Uterus (tissue), 2 donors: ENCODE data around the gene RNF225.

Experiments
- CTCF ChIP-seq, 4 experiments: fragments of 200-600 bp in 2 of 4; fragments of 450-650 bp in 2 of 4; sonication (generic) in 2 of 4; IDR thresholded peaks; one replicate each; pipeline ENCODE4 v1.5.1; 2016 to 2019; ENCODE audit warnings: antibody characterized with exemption in 4 of 4, mild to moderate bottlenecking in 2 of 4, moderate library complexity in 1 of 4
- POLR2A ChIP-seq, 2 donors: fragments of 450-650 bp; IDR thresholded peaks; one replicate each; pipeline ENCODE4 v1.6.1; 2016; ENCODE audit warnings: antibody characterized with exemption in 2 of 2, mild to moderate bottlenecking in 1 of 2, moderate library complexity in 1 of 2

GRCh38 chr19:58394821-58395219 lies 636 bp upstream of the RNF225 start:
- TF ChIP-seq CTCF (IDR thresholded peaks at IDR 0.05) (no peak), POLR2A (IDR thresholded peaks at IDR 0.05) (no peak)
